Small intestine (tissue), 7 donors: ENCODE results near the gene USP46. TPM values are rescaled to one million over a fixed set of nuclear protein-coding genes. Genes with fewer than 3 reads are reported as not detected.

ENCODE experiments used
- DNase-seq, 2 donors: peaks; one replicate each; pipeline versions ENCODE4 v3.0.0 to v3.0.0-alpha.2; 2013
- FAIRE-seq: peaks from 2 replicates; lab custom pipeline; 2012; peaks lifted over from hg19 to GRCh38; lab: Jason Lieb, UNC
- H3K27ac ChIP-seq, 3 donors: one replicate each; pipeline ENCODE4 v1.5.1; 2013; ENCODE audit warnings: low read length in 2 of 3, mild to moderate bottlenecking in 2 of 3, control low read depth in 1 of 3, inconsistent platforms in 1 of 3, low read depth in 1 of 3, moderate library complexity in 1 of 3
- H3K27me3 ChIP-seq, 3 donors: one replicate each; pipeline ENCODE4 v1.6.1; 2013; ENCODE audit warnings: low read length in 3 of 3, inconsistent platforms in 1 of 3; ENCODE audit not compliant: control insufficient read depth in 3 of 3, insufficient read depth in 3 of 3
- H3K36me3 ChIP-seq, 3 donors: one replicate each; pipeline ENCODE4 v1.6.1; 2013; ENCODE audit warnings: low read length in 3 of 3, inconsistent platforms in 1 of 3, low read depth in 1 of 3, mild to moderate bottlenecking in 1 of 3, moderate library complexity in 1 of 3; ENCODE audit not compliant: control insufficient read depth in 3 of 3, insufficient read depth in 2 of 3
- H3K4me1 ChIP-seq, 3 donors: one replicate each; pipeline ENCODE4 v1.6.1; 2013; ENCODE audit warnings: low read length in 2 of 3, inconsistent platforms in 1 of 3, low read depth in 1 of 3, mild to moderate bottlenecking in 1 of 3, moderate library complexity in 1 of 3; ENCODE audit not compliant: control insufficient read depth in 3 of 3, insufficient read depth in 2 of 3
- H3K4me3 ChIP-seq, 3 donors: one replicate each; pipeline ENCODE4 v1.5.1; 2013; ENCODE audit warnings: low read length in 3 of 3, control low read depth in 1 of 3, inconsistent platforms in 1 of 3, low read depth in 1 of 3, mild to moderate bottlenecking in 1 of 3, moderate library complexity in 1 of 3
- H3K9me3 ChIP-seq, 2 donors: one replicate each; pipeline ENCODE4 v1.6.1; 2013; ENCODE audit warnings: low read depth in 1 of 2, low read length in 1 of 2; ENCODE audit not compliant: control insufficient read depth in 2 of 2, insufficient read depth in 1 of 2
- WGBS, 3 donors: extraction: QIAGEN DNeasy Blood & Tissue Kit; methylation state at CpG; one replicate each; pipeline ENCODE4 v1.1.7; 2013; 5-methylcytosine and 5-hydroxymethylcytosine counted together
- polyA plus RNA-seq, 4 donors: library from polyadenylated mRNA; stranded (reverse) in 3 of 4; unstranded in 1 of 4; fragments of 200-250 nt in 3 of 4; fragments of 120-200 nt in 1 of 4; gene quantifications; one replicate each; pipeline versions ENCODE4 v1.2.1 to v1.2.3, GENCODE V29; 2013
- donor health status: healthy with polysubstance abuse.
- donor health status: control.
- donor health status: control.
- donor health status: Bipolar disorder and iron deficiency.
- donor health status: healthy.

Gene USP46
- polyA plus RNA-seq, 4 donors = 2.2 to 11.8 (median 3.6) TPM

- Histone ChIP-seq H3K36me3 (peaks cover 0 to 8% (median 0%) of the 10 kb centered on the region in 3 donors), H3K27me3 (no peaks in the 10 kb centered on the region), H3K4me3 (no peak overlapping the region), H3K4me1 (no peaks in the 10 kb centered on the region), H3K27ac (no peak overlapping the region), H3K9me3 (no peaks in the 10 kb centered on the region)
- WGBS, 3 donors = 77 to 86% (median 79%) methylated on average over 2 of the region's 2 CpGs
- DNase-seq = no peak
- no peak for FAIRE-seq
These were observed 7.0 kb downstream of the USP46 start for GRCh38 chr4:52651996-52652672.

- H3K4me3 ChIP-seq = no peak overlapping the region
- H3K4me1 ChIP-seq = peaks cover 0 to 4% (median 0%) of the 10 kb centered on the region in 3 donors
- FAIRE-seq (no peak), DNase-seq (no peak)
- WGBS, 3 donors = 79 to 86% (median 79%) methylated on average over 1 of the region's 1 CpG
- no peaks in the 10 kb centered on the region for H3K9me3 ChIP-seq
- no peak overlapping the region for H3K27ac ChIP-seq
- peaks cover 0 to 5% (median 0%) of the 10 kb centered on the region in 3 donors for H3K36me3 ChIP-seq
- no peaks in the 10 kb centered on the region for H3K27me3 ChIP-seq
These were observed 10.3 kb downstream of the USP46 start for GRCh38 chr4:52648836-52649235.

- WGBS, 3 donors = 86 to 96% (median 95%) methylated on average over 2 of the region's 2 CpGs
- no peak overlapping the region for H3K27ac ChIP-seq
- DNase-seq = no peak
- peaks cover 0 to 10% (median 4%) of the 10 kb centered on the region in 3 donors for H3K4me1 ChIP-seq
- H3K36me3 ChIP-seq = peaks cover 0 to 2% (median 0%) of the 10 kb centered on the region in 3 donors
- H3K9me3 ChIP-seq = no peaks in the 10 kb centered on the region
- H3K4me3 ChIP-seq = no peak overlapping the region
- no peak for FAIRE-seq
- no peaks in the 10 kb centered on the region for H3K27me3 ChIP-seq
These were observed 12.4 kb downstream of the USP46 start for GRCh38 chr4:52646741-52647140.

- peaks cover 0 to 2% (median 0%) of the 10 kb centered on the region in 3 donors for H3K36me3 ChIP-seq
- DNase-seq (no peak), FAIRE-seq (no peak)
- no peak overlapping the region for H3K27ac ChIP-seq
- H3K27me3 ChIP-seq = no peaks in the 10 kb centered on the region
- H3K4me1 ChIP-seq = peaks cover 0 to 13% (median 4%) of the 10 kb centered on the region in 3 donors
- no peak overlapping the region for H3K4me3 ChIP-seq
- WGBS, 3 donors = 97 to 98% (median 98%) methylated on average over 3 of the region's 3 CpGs
- H3K9me3 ChIP-seq = no peaks in the 10 kb centered on the region
These were observed 13.0 kb downstream of the USP46 start for GRCh38 chr4:52646096-52646495.

GRCh38 chr4:52645300-52645699 is 13.8 kb downstream of the USP46 start:
- no peak overlapping the region for H3K4me3 ChIP-seq
- no peak for FAIRE-seq
- H3K4me1 ChIP-seq = peaks cover 0 to 15% (median 4%) of the 10 kb centered on the region in 3 donors
- no peak for DNase-seq
- H3K9me3 ChIP-seq = no peaks in the 10 kb centered on the region
- H3K27me3 ChIP-seq = no peaks in the 10 kb centered on the region
- H3K27ac ChIP-seq = no peak overlapping the region
- peaks cover 0 to 2% (median 0%) of the 10 kb centered on the region in 3 donors for H3K36me3 ChIP-seq

- Histone ChIP-seq H3K36me3 (peaks cover 0 to under 1% (median 0%) of the 10 kb centered on the region in 3 donors), H3K27ac (no peak overlapping the region), H3K4me3 (no peak overlapping the region), H3K27me3 (no peaks in the 10 kb centered on the region), H3K9me3 (no peaks in the 10 kb centered on the region), H3K4me1 (peaks cover 0 to 15% (median 4%) of the 10 kb centered on the region in 3 donors)
- WGBS, 3 donors = 41 to 75% (median 57%) methylated on average over 4 of the region's 4 CpGs
- DNase-seq (no peak), FAIRE-seq (no peak)
These were observed 15.3 kb downstream of the USP46 start for GRCh38 chr4:52643785-52644244.

GRCh38 chr4:52643190-52643589 is 15.9 kb downstream of the USP46 start:
- 78 to 94% (median 89%) methylated on average over 2 of the region's 2 CpGs for WGBS, 3 donors
- Histone ChIP-seq H3K36me3 (no peaks in the 10 kb centered on the region), H3K4me1 (peaks cover 0 to 15% (median 4%) of the 10 kb centered on the region in 3 donors)

GRCh38 chr4:52641854-52642563 is 17.1 kb downstream of the USP46 start:
- 29 to 60% (median 40%) methylated on average over 3 of the region's 3 CpGs for WGBS, 3 donors

More at GRCh38 chr4:52643190-52643589, 15.9 kb downstream of the USP46 start:
- no peaks in the 10 kb centered on the region for H3K27me3 ChIP-seq
- DNase-seq = no peak
- H3K27ac ChIP-seq = no peak overlapping the region
- FAIRE-seq = no peak
- H3K4me3 ChIP-seq = no peak overlapping the region
- H3K9me3 ChIP-seq = no peaks in the 10 kb centered on the region

More at GRCh38 chr4:52641854-52642563, 17.1 kb downstream of the USP46 start:
- H3K27me3 ChIP-seq = no peaks in the 10 kb centered on the region
- no peak overlapping the region for H3K27ac ChIP-seq
- DNase-seq (peak; percentile 41 to 50), FAIRE-seq (no peak)
- peaks cover 0 to 15% (median 4%) of the 10 kb centered on the region in 3 donors for H3K4me1 ChIP-seq
- no peaks in the 10 kb centered on the region for H3K36me3 ChIP-seq
- no peaks in the 10 kb centered on the region for H3K9me3 ChIP-seq
- H3K4me3 ChIP-seq = no peak overlapping the region
